Type B pancreatic cell (in vitro differentiated cells): ENCODE results near the gene ZCCHC24. TPM values are rescaled to one million over a fixed set of nuclear protein-coding genes. Genes with fewer than 3 reads are reported as not detected.
A peak's percentile ranks its signal among the peaks of the same experiment; 100 is the strongest.

ENCODE experiments used
- DNase-seq: peaks from one replicate; pipeline ENCODE4 v3.0.0; 2021; ENCODE audit warnings: mixed read lengths; ENCODE audit not compliant: unreplicated experiment; ENCODE audit errors: extremely low spot score
- H3K27ac Mint-ChIP-seq: 2 replicates; pipeline ENCODE4 v1.8.0; 2021; ENCODE audit warnings: mild to moderate bottlenecking, mixed read lengths
- H3K27me3 Mint-ChIP-seq: 2 replicates; pipeline ENCODE4 v1.8.0; 2021; ENCODE audit warnings: mixed read lengths
- H3K36me3 Mint-ChIP-seq: 2 replicates; pipeline ENCODE4 v1.8.0; 2021; ENCODE audit warnings: mixed read lengths
- H3K4me1 Mint-ChIP-seq: one replicate; pipeline ENCODE4 v1.8.0; 2021; ENCODE audit warnings: mixed read lengths; ENCODE audit not compliant: unreplicated experiment
- H3K4me3 Mint-ChIP-seq: 2 replicates; pipeline ENCODE4 v1.8.0; 2021; ENCODE audit warnings: mild to moderate bottlenecking, mixed read lengths
- H3K9me3 Mint-ChIP-seq: 2 replicates; pipeline ENCODE4 v1.8.0; 2021; ENCODE audit warnings: mixed read lengths
- CTCF ChIP-seq: fragments of 200-600 bp; sonication (generic); conservative IDR thresholded peaks from 2 replicates; pipeline ENCODE4 v1.5.0; 2021; ENCODE audit warnings: antibody characterized with exemption, mild to moderate bottlenecking
- total RNA-seq: library from RNA; stranded (reverse); gene quantifications from 2 replicates; pipeline ENCODE4 v1.2.1, GENCODE V29; 2021; ENCODE audit warnings: low replicate concordance

Gene ZCCHC24
- total RNA-seq, 1 donor from 2014 or later = 29.1 TPM

- no peaks in the 10 kb centered on the region for H3K27me3 Mint-ChIP-seq
- H3K27ac Mint-ChIP-seq = no peak overlapping the region
- H3K4me3 Mint-ChIP-seq = no peak overlapping the region
- DNase-seq = no peak
- peaks cover 20% of the 10 kb centered on the region for H3K4me1 Mint-ChIP-seq
- H3K36me3 Mint-ChIP-seq = peaks cover 10% of the 10 kb centered on the region
- no peaks in the 10 kb centered on the region for H3K9me3 Mint-ChIP-seq
- TF ChIP-seq CTCF = no peak
Measured at GRCh38 chr10:79392506-79393176, 52.8 kb downstream of the ZCCHC24 start.

- H3K4me3 Mint-ChIP-seq = no peak overlapping the region
- no peaks in the 10 kb centered on the region for H3K27me3 Mint-ChIP-seq
- H3K9me3 Mint-ChIP-seq = no peaks in the 10 kb centered on the region
- H3K4me1 Mint-ChIP-seq = peaks cover 13% of the 10 kb centered on the region
- H3K27ac Mint-ChIP-seq = no peak overlapping the region
- peaks cover 10% of the 10 kb centered on the region for H3K36me3 Mint-ChIP-seq
- DNase-seq = no peak
- TF ChIP-seq CTCF = no peak
Measured at GRCh38 chr10:79392020-79392398, 53.4 kb downstream of the ZCCHC24 start.

- no peak overlapping the region for H3K4me3 Mint-ChIP-seq
- peak; percentile 68 for DNase-seq
- H3K4me1 Mint-ChIP-seq = peaks cover 7% of the 10 kb centered on the region
- no peak for TF ChIP-seq CTCF
- no peak overlapping the region for H3K27ac Mint-ChIP-seq
- peaks cover 10% of the 10 kb centered on the region for H3K36me3 Mint-ChIP-seq
- no peaks in the 10 kb centered on the region for H3K27me3 Mint-ChIP-seq
- H3K9me3 Mint-ChIP-seq = no peaks in the 10 kb centered on the region
Measured at GRCh38 chr10:79391231-79392019, 54.0 kb downstream of the ZCCHC24 start.

- Mint-ChIP-seq H3K4me1 (peaks cover 6% of the 10 kb centered on the region), H3K9me3 (no peaks in the 10 kb centered on the region), H3K4me3 (no peak overlapping the region), H3K27me3 (no peaks in the 10 kb centered on the region), H3K36me3 (peaks cover 10% of the 10 kb centered on the region), H3K27ac (no peak overlapping the region)
- TF ChIP-seq CTCF = no peak
- DNase-seq = peak; percentile 65
Measured at GRCh38 chr10:79390551-79391229, 54.7 kb downstream of the ZCCHC24 start.

GRCh38 chr10:79390057-79390456 is 55.4 kb downstream of the ZCCHC24 start:
- no peaks in the 10 kb centered on the region for H3K9me3 Mint-ChIP-seq
- peaks cover 6% of the 10 kb centered on the region for H3K4me1 Mint-ChIP-seq
- peaks cover 10% of the 10 kb centered on the region for H3K36me3 Mint-ChIP-seq
- no peak for DNase-seq
- no peak for TF ChIP-seq CTCF
- H3K27ac Mint-ChIP-seq = no peak overlapping the region
- no peak overlapping the region for H3K4me3 Mint-ChIP-seq
- no peaks in the 10 kb centered on the region for H3K27me3 Mint-ChIP-seq
